ENCODE data around the gene ZC3H18.

- TF ChIP-seq CBFB (CRISPR knock-in tag; IDR thresholded peaks at IDR 0.05; ENCODE audit: low read depth): no peak
- TF ChIP-seq FOXK1 (CRISPR knock-in tag; IDR thresholded peaks at IDR 0.05): no peak
- TF ChIP-seq EMX1 (CRISPR knock-in tag; IDR thresholded peaks at IDR 0.05): no peak
- no peak for TF ChIP-seq IRF1 (CRISPR knock-in tag; IDR thresholded peaks at IDR 0.05)
- no peak for TF ChIP-seq MAX (CRISPR knock-in tag; IDR thresholded peaks at IDR 0.05)
- no peak for TF ChIP-seq CTCF (IDR thresholded peaks at IDR 0.05)
- TF ChIP-seq ELF4 (CRISPR knock-in tag; IDR thresholded peaks at IDR 0.05; ENCODE audit: low read depth): no peak
- TF ChIP-seq FOXP1 (CRISPR knock-in tag; IDR thresholded peaks at IDR 0.05; ENCODE audit: borderline replicate concordance): no peak
Observed at GRCh38 chr16:88614818-88615580, 44.8 kb downstream of the ZC3H18 start.

Data from WTC11 (cell line).